B cell (primary cell): ENCODE measurements around the gene SLC2A10. TPM values are rescaled to one million over a fixed set of nuclear protein-coding genes. Genes with fewer than 3 reads are reported as not detected.

Experiments used
- ATAC-seq: fragments of 200-7000 bp; cut with Tn5 transposase; one replicate; pipeline ENCODE4 v1.10.0; 2021; ENCODE audit warnings: low read depth, mild to moderate bottlenecking, moderate number of reproducible peaks, moderate library complexity
- CTCF ChIA-PET: fragments of 350-600 bp; sonication (Branson Sonifier 250); formaldehyde crosslinking; loops from one replicate; lab custom pipeline; 2021; ENCODE audit warnings: antibody characterized with exemption, inconsistent platforms; lab: Charles Lee
- POLR2A ChIA-PET: fragments of 350-600 bp; sonication (Branson Sonifier 250); formaldehyde crosslinking; loops from one replicate; lab custom pipeline; 2021; ENCODE audit warnings: antibody characterized with exemption; lab: Charles Lee
- DNase-seq: peaks from one replicate; pipeline ENCODE4 v3.0.0; 2013
- H2AFZ ChIP-seq: 2 replicates; pipeline ENCODE4 v1.6.1; 2012; ENCODE audit warnings: mild to moderate bottlenecking, low read depth, low read length; ENCODE audit not compliant: insufficient read depth, poor library complexity, severe bottlenecking
- H3K27ac ChIP-seq, 2 donors: 1 replicate in 1 of 2; 2 replicates in 1 of 2; pipeline ENCODE4 v1.5.1; 2012 to 2013; ENCODE audit warnings: low read length in 2 of 2, mild to moderate bottlenecking in 2 of 2, moderate library complexity in 1 of 2
- H3K27me3 ChIP-seq, 4 experiments: fragments of 200-600 bp in 1 of 4; sonication (generic) in 1 of 4; replicated peaks in 1 of 4; 1 replicate in 2 of 4; 2 replicates in 2 of 4; pipeline versions ENCODE4 v1.6.1 to v1.7.0; 2013 to 2016; ENCODE audit warnings: low read length in 3 of 4, mild to moderate bottlenecking in 2 of 4, mixed read lengths in 1 of 4, moderate library complexity in 1 of 4; ENCODE audit not compliant: insufficient read depth in 4 of 4, control insufficient read depth in 3 of 4; ENCODE audit errors: control extremely low read depth in 1 of 4
- H3K36me3 ChIP-seq, 2 experiments: replicated peaks in 1 of 2; 1 replicate in 1 of 2; 2 replicates in 1 of 2; pipeline versions ENCODE4 v1.6.1 to v1.7.1; 2013; ENCODE audit warnings: low read length in 1 of 2; ENCODE audit not compliant: insufficient read depth in 2 of 2, control insufficient read depth in 1 of 2; ENCODE audit errors: control extremely low read depth in 1 of 2, extremely low read depth in 1 of 2
- H3K4me1 ChIP-seq, 2 donors: fragments of 200-600 bp in 1 of 2; sonication (generic) in 1 of 2; 1 replicate in 1 of 2; 2 replicates in 1 of 2; pipeline versions ENCODE4 v1.5.1 to v1.6.1; 2013 to 2017; ENCODE audit warnings: low read length in 2 of 2; ENCODE audit not compliant: control insufficient read depth in 2 of 2, insufficient read depth in 2 of 2
- H3K4me2 ChIP-seq: replicated peaks from 2 replicates; pipeline ENCODE3; 2012; ENCODE audit warnings: mild to moderate bottlenecking, low read depth, low read length; ENCODE audit not compliant: poor library complexity, severe bottlenecking
- H3K4me3 ChIP-seq, 5 experiments: fragments of 200-600 bp in 1 of 5; sonication (generic) in 1 of 5; 1 replicate in 3 of 5; 2 replicates in 2 of 5; pipeline versions ENCODE4 v1.5.1 to v1.7.0; 2011 to 2016; ENCODE audit warnings: low read length in 4 of 5, mild to moderate bottlenecking in 4 of 5, low read depth in 2 of 5, control low read depth in 1 of 5, moderate library complexity in 1 of 5; ENCODE audit not compliant: insufficient read depth in 1 of 5; ENCODE audit errors: control extremely low read depth in 1 of 5, extremely low read depth in 1 of 5
- H3K79me2 ChIP-seq: fragments of 200-600 bp; sonication (generic); one replicate; pipeline ENCODE4 v1.6.0; 2016; ENCODE audit warnings: low read length; ENCODE audit not compliant: control insufficient read depth, insufficient read depth
- H3K9ac ChIP-seq: fragments of 200-600 bp; sonication (generic); 2 replicates; pipeline ENCODE4 v1.6.1; 2017; ENCODE audit warnings: mild to moderate bottlenecking, low read length, moderate library complexity
- H3K9me3 ChIP-seq, 3 donors: one replicate each; pipeline versions ENCODE4 v1.6.1 to v1.7.1; 2013; ENCODE audit warnings: low read length in 2 of 3; ENCODE audit not compliant: control insufficient read depth in 2 of 3, insufficient read depth in 1 of 3; ENCODE audit errors: control extremely low read depth in 1 of 3
- H4K20me1 ChIP-seq: 2 replicates; pipeline ENCODE4 v1.6.0; 2012; ENCODE audit warnings: mild to moderate bottlenecking, low read length; ENCODE audit not compliant: insufficient read depth, control insufficient read depth, poor library complexity, severe bottlenecking
- H3K27ac Mint-ChIP-seq: one replicate; pipeline ENCODE4 v1.8.0; 2021; ENCODE audit warnings: mixed read lengths
- H3K27me3 Mint-ChIP-seq: one replicate; pipeline ENCODE4 v1.8.0; 2021; ENCODE audit warnings: mixed read lengths
- H3K4me1 Mint-ChIP-seq: one replicate; pipeline ENCODE4 v1.8.0; 2021; ENCODE audit warnings: mixed read lengths
- H3K4me3 Mint-ChIP-seq: one replicate; pipeline ENCODE4 v1.8.0; 2021; ENCODE audit warnings: mixed read lengths
- H3K9me3 Mint-ChIP-seq: one replicate; pipeline ENCODE4 v1.8.0; 2022; ENCODE audit warnings: mixed read lengths; ENCODE audit not compliant: insufficient read depth
- CTCF ChIP-seq: fragments of 200-600 bp; IDR thresholded peaks from one replicate; pipeline ENCODE4 v1.8.0; 2022; ENCODE audit warnings: antibody characterized with exemption, mild to moderate bottlenecking
- EZH2 ChIP-seq: IDR thresholded peaks from 2 replicates; pipeline ENCODE4 v1.6.1; 2012; ENCODE audit warnings: borderline replicate concordance, low read depth, mild to moderate bottlenecking, moderate library complexity, low read length; ENCODE audit not compliant: insufficient read depth, poor library complexity, severe bottlenecking
- WGBS: methylation state at CpG from one replicate; pipeline ENCODE4 v1.1.5; 2013; ENCODE audit warnings: missing lambda C conversion rate; ENCODE audit not compliant: insufficient coverage; 5-methylcytosine and 5-hydroxymethylcytosine counted together
- intact Hi-C: fragments of 100-400 bp; cut with micrococcal nuclease; formaldehyde crosslinking; loops from one replicate; pipeline ENCODE4 v1.10.0; 2022
- polyA plus RNA-seq: library from polyadenylated mRNA; depleted of rRNA; stranded (reverse); fragments of >200 nt; gene quantifications from 2 replicates; pipeline ENCODE4 v1.2.3, GENCODE V29; 2012
- total RNA-seq, 2 donors: library from RNA; stranded (reverse); fragments of 120-200 nt in 1 of 2; gene quantifications; 1 replicate in 1 of 2; 2 replicates in 1 of 2; pipeline versions ENCODE4 v1.2.3 to v1.2.4, GENCODE V29; 2013 to 2022

SLC2A10 gene
- total and polyA plus RNA-seq, 2 donors (not counting 1 experiment from before 2014, with no cell fraction given), result not detected

GRCh38 chr20:46677608-46678007 lies 31.8 kb upstream of the SLC2A10 start:
- ChIA-PET CTCF (interaction anchor here (1.0 kb wide), 1 partner anchor 14 kb away, joined by 3 read pairs; no protein-coding TSS in a partner anchor), POLR2A (no interaction called here)
- no peaks in the 10 kb centered on the region for H3K9me3 ChIP-seq
- peaks cover 7 to 10% of the 10 kb centered on the region in 2 donors for H3K4me1 ChIP-seq
- H3K36me3 ChIP-seq, result peaks cover 0 to 6% of the 10 kb centered on the region in 2 experiments
- ATAC-seq, result no peak
- Mint-ChIP-seq H3K27ac (no peak overlapping the region), H3K27me3 (peaks cover 6% of the 10 kb centered on the region), H3K9me3 (no peaks in the 10 kb centered on the region), H3K4me3 (no peak overlapping the region), H3K4me1 (peaks cover 12% of the 10 kb centered on the region)
- peaks cover 6% of the 10 kb centered on the region for H3K79me2 ChIP-seq
- TF ChIP-seq EZH2 (no peak), CTCF (no peak)
- H3K4me3 ChIP-seq, result no peak overlapping the region
- intact Hi-C loops, result no loop called here
- H3K4me2 ChIP-seq, result no peak overlapping the region
- H3K27me3 ChIP-seq, result no peaks in the 10 kb centered on the region
- 100% methylated on average over 2 of the region's 5 CpGs for WGBS
- H4K20me1 ChIP-seq, result peaks cover 22% of the 10 kb centered on the region
- H3K27ac ChIP-seq, result no peak overlapping the region
- no peak overlapping the region for H2AFZ ChIP-seq
- H3K9ac ChIP-seq, result no peak overlapping the region
- no peak for DNase-seq

- TF ChIP-seq CTCF (no peak), EZH2 (no peak)
- Histone ChIP-seq H3K4me1 (peaks cover 7 to 10% of the 10 kb centered on the region in 2 donors), H3K36me3 (peaks cover 0 to 6% of the 10 kb centered on the region in 2 experiments), H4K20me1 (peaks cover 31% of the 10 kb centered on the region), H3K9me3 (no peaks in the 10 kb centered on the region), H3K27ac (no peak overlapping the region), H3K4me3 (no peak overlapping the region), H3K27me3 (no peaks in the 10 kb centered on the region), H2AFZ (no peak overlapping the region), H3K79me2 (peaks cover 6% of the 10 kb centered on the region), H3K9ac (no peak overlapping the region), H3K4me2 (no peak overlapping the region)
- Mint-ChIP-seq H3K4me3 (no peak overlapping the region), H3K9me3 (no peaks in the 10 kb centered on the region), H3K4me1 (peaks cover 18% of the 10 kb centered on the region), H3K27ac (no peak overlapping the region), H3K27me3 (peaks cover 3% of the 10 kb centered on the region)
- intact Hi-C loops, result no loop called here
- DNase-seq, result no peak
- CTCF ChIA-PET, result no interaction called here
- 84% methylated on average over 3 of the region's 4 CpGs for WGBS
- no peak for ATAC-seq
- POLR2A ChIA-PET, result no interaction called here
Observed at GRCh38 chr20:46678516-46678915, 30.9 kb upstream of the SLC2A10 start.
